Peyer's patch (tissue), 4 donors: ENCODE results near the gene GON4L.

Experiments
- CTCF ChIP-seq, 6 experiments: fragments of 450-650 bp in 4 of 6; fragments of 200-600 bp in 2 of 6; sonication (generic) in 1 of 6; IDR thresholded peaks; one replicate each; pipeline ENCODE4 v1.5.1; 2017 to 2019; ENCODE audit warnings: antibody characterized with exemption in 6 of 6, mild to moderate bottlenecking in 3 of 6, moderate library complexity in 1 of 6
- POLR2A ChIP-seq, 2 donors: fragments of 450-650 bp; IDR thresholded peaks; one replicate each; pipeline ENCODE4 v1.5.1; 2017; ENCODE audit warnings: antibody characterized with exemption in 2 of 2, mild to moderate bottlenecking in 2 of 2, moderate library complexity in 2 of 2

GRCh38 chr1:155706139-155706538 is 150.9 kb downstream of the GON4L start:
- TF ChIP-seq CTCF (IDR thresholded peaks at IDR 0.05) = no peak
- no peak for TF ChIP-seq POLR2A (IDR thresholded peaks at IDR 0.05)
